AG09309 (cell line): ENCODE results near the gene ZBTB3.

Experiments used
- DNase-seq: peaks from one replicate; pipeline ENCODE4 v3.0.0-alpha.2; 2010; ENCODE audit warnings: low read depth
- H3K4me3 ChIP-seq: 2 replicates; pipeline ENCODE4 v1.5.1; 2011; ENCODE audit warnings: mild to moderate bottlenecking, low read depth, low read length, moderate library complexity; ENCODE audit not compliant: control insufficient read depth
- CTCF ChIP-seq: IDR thresholded peaks from 2 replicates; pipeline ENCODE4 v1.5.1; 2011; ENCODE audit warnings: mild to moderate bottlenecking, low read depth, low read length, inconsistent platforms; ENCODE audit not compliant: insufficient read depth, control insufficient read depth; ENCODE audit errors: missing control alignments

Gene ZBTB3

GRCh38 chr11:62702246-62702645 is 51.7 kb downstream of the ZBTB3 start:
- no peak overlapping the region for H3K4me3 ChIP-seq
- TF ChIP-seq CTCF = no peak
- DNase-seq = no peak
